GM20431 (cell line): Measurements from ENCODE around the gene SDC1.

Experiments
- in situ Hi-C: fragments of 300-500 bp; cut with MseI, MboI; formaldehyde crosslinking; loops from one replicate; pipeline ENCODE4 v1.15.0; 2020; ENCODE audit warnings: low sequenced_read_pairs; ENCODE audit not compliant: unreplicated experiment

Gene SDC1

DNA sequence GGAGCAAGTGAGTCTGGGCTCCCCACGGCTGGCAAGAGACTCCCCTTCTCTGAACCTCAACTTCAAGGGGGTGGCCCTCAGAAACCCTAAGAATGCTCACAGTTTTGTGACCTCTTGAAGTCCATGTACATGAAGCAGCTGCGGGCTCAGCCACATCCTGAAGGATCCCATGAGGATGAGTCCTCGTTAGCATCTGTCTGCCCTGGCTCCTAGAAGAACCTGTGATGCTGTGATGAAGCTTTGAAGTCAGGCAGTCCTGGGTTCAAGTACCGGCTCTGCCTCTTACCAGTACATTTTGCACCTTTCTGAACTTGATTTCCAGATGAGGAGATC lies 38.1 kb downstream of the SDC1 start:
- in situ Hi-C loops: no loop called here

DNA sequence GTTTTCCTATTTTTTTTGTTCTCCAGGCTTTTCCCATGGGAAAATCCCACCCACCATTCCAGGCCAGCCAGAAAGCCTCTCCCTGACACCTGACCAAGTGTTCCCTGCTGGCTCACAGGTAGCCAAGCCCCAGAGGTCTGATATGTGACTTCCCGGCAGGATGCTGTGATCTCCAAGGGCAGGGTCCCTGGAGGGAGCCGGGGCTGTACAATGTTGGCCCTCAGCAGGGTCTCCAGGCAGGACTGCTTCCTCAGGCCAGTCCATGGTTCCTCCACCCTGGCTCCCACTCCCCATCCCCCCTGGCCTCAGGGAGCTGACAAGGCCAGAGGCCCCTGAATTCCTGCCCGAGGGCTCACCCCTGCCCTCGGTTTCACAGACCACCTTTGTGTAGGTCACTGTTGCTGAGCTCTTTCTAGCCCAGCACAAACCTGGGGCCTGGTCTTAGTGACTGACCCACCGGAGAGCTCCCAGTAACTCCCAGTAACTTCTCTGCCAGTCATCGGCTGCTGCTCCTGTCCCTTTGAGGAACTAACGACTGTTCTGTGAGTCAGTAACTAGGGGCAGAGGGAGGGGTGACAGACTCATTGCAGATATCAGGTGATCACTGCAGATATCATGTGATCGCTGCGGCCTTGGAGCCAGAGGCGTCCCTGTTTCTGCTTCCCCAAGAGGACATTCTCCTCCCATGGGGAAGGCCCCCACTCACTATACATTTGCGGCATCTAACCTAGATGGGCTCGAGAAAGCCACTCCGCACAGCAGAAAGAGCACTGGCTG lies 38.7 kb downstream of the SDC1 start:
- in situ Hi-C loops: no loop called here

DNA sequence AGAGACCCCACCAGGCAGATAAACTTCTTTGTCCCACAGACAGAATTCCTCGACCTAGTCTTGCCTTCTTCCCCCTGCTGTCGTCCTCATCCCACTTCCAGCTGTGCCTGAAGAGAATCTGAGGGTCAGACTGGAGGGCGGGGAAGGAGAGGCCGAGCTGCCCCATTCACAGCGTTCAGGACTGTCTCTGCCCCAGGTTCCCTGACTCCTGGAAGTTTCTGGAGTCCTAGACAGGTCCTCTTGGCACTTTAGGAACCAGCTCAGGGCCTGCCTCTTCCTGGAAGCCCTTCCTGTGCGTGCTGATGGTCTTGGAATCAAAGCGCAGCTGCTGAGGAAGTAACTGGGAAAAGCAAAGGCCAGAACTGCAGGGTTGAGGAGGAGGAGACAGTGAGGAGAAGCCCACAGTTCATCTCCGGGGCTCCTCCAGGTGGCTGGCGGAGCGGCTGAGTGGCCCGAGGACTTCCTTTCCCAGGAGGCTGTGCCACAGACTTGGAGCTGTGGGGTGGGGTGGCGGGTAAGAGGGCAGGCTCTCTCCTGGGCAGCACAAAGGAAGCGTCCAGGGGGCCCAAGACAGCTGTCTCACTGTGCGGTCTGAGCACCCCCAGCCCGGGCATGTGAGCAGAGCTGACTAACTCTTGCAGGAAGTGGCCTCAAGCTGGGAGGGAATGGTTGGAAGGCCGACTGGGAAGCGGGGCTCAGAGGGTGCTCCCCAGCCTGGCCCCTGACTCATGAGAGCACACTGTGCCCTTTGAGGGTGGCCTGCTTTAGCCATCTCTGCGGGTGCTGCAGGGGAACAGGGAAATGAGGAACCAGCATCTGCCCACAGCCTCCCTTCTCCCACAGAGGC lies 39.5 kb downstream of the SDC1 start:
- in situ Hi-C loops: no loop called here

GRCh38 chr2:20184067-20184938 lies 40.6 kb downstream of the SDC1 start:
- in situ Hi-C loops: no loop called here

DNA sequence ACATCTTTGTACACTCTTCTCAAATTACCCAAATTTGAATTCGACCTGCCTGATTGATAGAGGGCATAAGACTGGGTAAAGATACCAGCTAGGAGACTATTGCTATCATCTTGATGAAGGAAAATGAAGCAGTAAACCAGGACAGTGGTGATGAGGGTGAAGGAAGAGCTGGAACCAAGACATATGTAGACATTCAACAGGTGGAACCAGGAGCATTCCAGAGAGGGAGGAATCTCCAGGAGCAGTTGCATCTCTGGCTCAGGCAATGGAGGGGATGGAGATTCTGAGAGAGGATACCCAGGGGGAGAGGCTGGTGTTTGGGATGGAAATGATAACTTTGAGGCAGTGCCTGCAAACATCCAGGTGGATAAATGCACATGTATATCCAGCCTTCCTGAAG lies 41.6 kb downstream of the SDC1 start:
- in situ Hi-C loops: no loop called here

- in situ Hi-C loops: no loop called here
Measured at GRCh38 chr2:20182241-20182931, 42.5 kb downstream of the SDC1 start.

DNA sequence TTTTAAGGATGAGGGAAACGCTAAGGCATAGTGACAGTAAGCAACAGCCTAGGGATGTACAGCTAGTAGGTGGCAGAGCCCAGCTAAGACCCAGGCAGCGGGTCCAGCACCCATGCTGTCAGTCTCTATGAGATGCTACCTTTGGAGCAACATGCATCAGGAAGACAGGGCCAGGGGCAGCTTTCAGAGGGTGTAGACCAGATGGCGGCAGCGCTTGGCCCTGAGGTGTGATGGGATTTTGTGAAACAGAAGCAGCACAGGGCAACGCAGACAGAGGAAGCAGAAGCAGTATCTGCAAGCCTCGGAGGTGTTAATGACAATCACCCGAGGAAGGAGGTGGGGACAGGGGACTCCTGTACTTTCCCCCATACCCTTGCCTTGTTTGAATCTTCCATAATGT lies 43.2 kb downstream of the SDC1 start:
- in situ Hi-C loops: no loop called here

DNA sequence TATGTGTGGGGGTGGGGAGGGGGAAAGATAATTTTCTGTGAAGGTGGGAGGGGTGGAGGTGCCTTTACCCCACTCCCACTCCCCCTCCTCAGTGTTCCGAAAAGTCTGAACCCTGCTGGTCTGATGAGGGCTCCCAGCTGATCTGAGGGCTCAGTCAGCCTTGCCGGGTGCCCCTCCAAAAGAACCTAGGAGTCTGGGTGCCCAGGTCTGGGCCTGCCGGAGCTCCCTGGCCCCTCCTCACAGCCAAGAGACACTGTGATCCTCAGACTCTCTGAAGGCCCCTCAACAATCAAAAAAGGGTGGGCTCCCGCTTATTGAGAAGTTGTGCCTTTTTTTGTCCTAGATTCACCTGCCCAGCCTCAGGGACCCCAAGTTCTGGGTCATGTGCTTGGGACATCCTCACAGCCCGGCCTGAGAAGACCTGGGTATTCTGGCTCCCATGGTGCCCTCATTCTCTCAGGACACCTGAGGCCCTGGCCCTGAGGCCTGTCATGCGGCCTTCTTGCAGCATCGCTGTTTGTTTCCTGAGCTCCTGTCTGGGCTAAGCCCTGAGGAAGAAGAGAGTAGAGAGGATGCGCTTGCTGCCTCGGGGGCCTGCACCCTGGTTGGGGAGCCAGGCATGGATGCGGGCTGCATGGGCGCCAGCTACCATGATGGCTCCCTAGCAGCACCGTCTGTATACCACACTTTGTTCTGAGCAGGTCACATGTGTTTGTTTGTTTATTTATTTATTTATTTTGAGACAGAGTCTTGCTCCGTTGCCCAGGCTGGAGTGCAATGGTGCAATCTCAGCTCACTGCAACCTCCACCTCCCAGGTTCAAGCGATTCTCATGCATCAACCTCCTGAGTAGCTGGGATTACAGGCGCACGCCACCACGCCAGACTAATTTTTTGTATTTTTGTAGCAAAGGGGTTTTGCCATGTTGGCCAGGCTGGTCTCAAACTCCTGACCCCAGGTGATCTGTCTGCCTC lies 44.0 kb downstream of the SDC1 start:
- in situ Hi-C loops: no loop called here

- in situ Hi-C loops: no loop called here
Measured at GRCh38 chr2:20179755-20180594, 45.0 kb downstream of the SDC1 start.

DNA sequence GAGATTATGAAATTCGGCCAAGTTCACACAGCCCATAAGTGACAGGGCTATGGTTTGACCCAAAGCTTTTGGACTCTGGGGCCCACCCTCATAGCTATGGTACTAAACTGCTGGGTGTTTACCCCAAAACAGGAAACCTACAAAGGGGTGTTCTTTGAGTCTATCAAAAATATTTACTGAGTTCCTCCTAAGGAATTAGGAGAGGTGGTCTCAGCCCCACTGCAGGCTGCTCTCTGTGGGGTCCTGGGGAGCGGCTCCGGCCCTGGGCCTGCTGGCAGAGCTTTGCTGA lies 45.5 kb downstream of the SDC1 start:
- in situ Hi-C loops: no loop called here

GRCh38 chr2:20178666-20179465 lies 46.1 kb downstream of the SDC1 start:
- in situ Hi-C loops: no loop called here

DNA sequence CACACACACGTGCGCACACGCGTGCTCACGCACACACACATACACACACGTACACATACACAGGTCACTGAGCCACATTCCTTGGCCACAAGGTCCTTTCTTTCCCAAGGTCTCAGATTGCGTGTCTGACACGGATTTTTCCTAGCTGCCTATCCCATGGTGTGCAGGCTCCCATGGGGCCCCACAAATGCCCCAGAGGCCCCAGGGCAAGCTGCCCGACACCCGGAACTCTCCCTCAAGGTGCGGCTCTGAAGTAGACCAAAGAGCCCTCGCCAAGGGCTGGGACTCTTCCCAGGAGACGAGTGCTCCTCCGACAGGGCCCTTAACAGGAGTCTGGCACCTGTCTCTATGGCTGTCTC lies 46.7 kb downstream of the SDC1 start:
- in situ Hi-C loops: no loop called here

DNA sequence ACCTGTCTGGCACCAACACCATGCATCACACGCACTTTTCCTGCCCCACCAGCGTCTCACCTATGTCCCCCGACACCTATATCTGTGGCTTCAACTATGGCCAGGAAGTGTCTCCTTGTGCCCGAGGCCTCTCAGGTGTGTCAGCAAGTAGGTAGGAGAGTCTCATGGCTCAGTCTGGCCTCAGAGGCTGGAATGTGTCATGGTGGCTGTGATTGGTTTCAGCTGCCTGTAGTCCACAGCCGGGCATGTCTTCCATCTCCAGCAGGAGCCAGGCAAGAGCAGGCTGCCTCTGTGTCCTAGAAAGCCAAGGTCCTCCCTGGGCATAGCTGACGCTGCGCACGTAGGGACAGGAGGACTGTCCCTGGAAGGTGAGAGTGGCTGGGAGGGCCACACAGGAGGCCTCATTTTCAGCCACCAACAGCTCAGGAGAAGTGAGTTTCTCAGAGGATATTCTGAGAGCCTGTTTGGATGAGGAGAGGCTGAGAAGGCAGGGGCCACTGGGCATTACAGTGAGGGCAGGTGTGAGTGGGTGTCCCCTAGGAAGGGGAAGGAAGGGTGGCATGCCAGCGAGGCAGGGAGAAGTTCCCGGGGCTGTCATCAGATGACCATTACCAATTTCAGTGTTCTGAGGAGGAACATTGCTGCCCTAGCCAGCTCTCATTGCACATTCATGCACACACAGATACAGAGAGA lies 47.2 kb downstream of the SDC1 start:
- in situ Hi-C loops: no loop called here

GRCh38 chr2:20176760-20177159 lies 48.2 kb downstream of the SDC1 start:
- in situ Hi-C loops: no loop called here

GRCh38 chr2:20175931-20176330 lies 49.0 kb downstream of the SDC1 start:
- in situ Hi-C loops: no loop called here

DNA sequence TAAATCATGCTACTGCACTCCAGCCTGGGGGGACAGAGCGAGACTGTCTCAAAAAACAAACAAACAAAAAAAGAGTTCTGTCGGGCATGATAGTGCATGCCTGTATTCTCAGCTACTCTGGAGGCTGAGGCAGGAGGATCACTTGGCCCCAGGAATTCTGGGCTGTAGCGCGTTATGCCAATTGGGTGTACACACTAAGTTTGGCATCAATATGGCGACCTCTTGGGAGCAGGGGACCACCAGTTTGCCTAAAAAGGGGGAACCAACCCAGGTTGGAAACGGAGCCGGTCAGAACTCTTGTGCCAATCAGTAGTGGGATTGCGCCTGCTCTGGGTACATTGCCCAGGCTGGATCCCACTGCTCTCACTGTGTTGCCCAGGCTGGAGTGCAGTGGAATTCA lies 49.7 kb downstream of the SDC1 start:
- in situ Hi-C loops: no loop called here

DNA sequence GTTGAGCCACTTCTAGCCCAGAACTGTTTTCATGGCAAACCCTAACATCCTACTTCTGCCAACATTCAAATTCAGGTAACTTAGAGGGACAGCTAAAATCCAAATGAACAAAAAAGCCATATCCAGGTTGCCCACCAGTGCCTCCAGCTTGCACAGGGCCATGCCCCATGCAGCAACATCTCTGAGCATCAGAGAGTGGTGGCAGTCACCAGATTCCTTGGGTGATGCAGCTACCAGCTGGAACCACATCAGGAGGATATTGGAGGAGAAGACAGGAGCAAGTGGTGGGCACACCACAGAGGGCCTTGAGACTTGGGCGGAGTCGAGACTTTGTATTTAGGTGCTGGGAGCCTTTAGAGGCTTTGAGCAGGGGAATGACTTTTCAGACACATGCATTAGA lies 50.5 kb downstream of the SDC1 start:
- in situ Hi-C loops: no loop called here
